HepG2 (cell line): ENCODE results near the gene TPST2. TPM values are rescaled to one million over a fixed set of nuclear protein-coding genes. Genes with fewer than 3 reads are reported as not detected.

Experiments
- ARID4A ChIP-seq: sonication (generic); formaldehyde crosslinking; IDR thresholded peaks from 2 replicates; pipeline ENCODE4 v1.5.0; 2020; ENCODE audit warnings: mild to moderate bottlenecking, missing genetic modification reagents, borderline replicate concordance
- BATF2 ChIP-seq: sonication (generic); formaldehyde crosslinking; IDR thresholded peaks from 2 replicates; pipeline ENCODE4 v1.8.0; 2022; ENCODE audit warnings: mild to moderate bottlenecking, missing genetic modification reagents, moderate library complexity
- SYNCRIP ChIP-seq: fragments of 200-400 bp; formaldehyde crosslinking; IDR thresholded peaks from 2 replicates; pipeline ENCODE4 v1.6.1; 2018; ENCODE audit warnings: mild to moderate bottlenecking, low read depth, low read length; ENCODE audit not compliant: insufficient read depth
- ZBTB2 ChIP-seq: sonication (generic); formaldehyde crosslinking; IDR thresholded peaks from 2 replicates; pipeline ENCODE4 v1.8.0; 2022; ENCODE audit warnings: low read depth, missing genetic modification reagents
- ZBTB40 ChIP-seq, 2 experiments: fragments of 450-650 bp in 1 of 2; sonication (generic) in 1 of 2; formaldehyde crosslinking in 1 of 2; IDR thresholded peaks; 2 replicates each; pipeline versions ENCODE4 v1.6.1 to v1.8.0; 2016 to 2022; ENCODE audit warnings: antibody characterized with exemption in 1 of 2, mild to moderate bottlenecking in 1 of 2, missing genetic modification reagents in 1 of 2
- ZFP62 ChIP-seq: sonication (generic); formaldehyde crosslinking; IDR thresholded peaks from 2 replicates; pipeline ENCODE4 v1.4.0; 2020; ENCODE audit warnings: missing genetic modification reagents
- ZNF512 ChIP-seq: sonication (generic); formaldehyde crosslinking; IDR thresholded peaks from 2 replicates; pipeline ENCODE4 v1.4.0; 2020; ENCODE audit warnings: mild to moderate bottlenecking, missing genetic modification reagents
- ZNF605 ChIP-seq: sonication (generic); formaldehyde crosslinking; IDR thresholded peaks from 2 replicates; pipeline ENCODE4 v1.8.0; 2022; ENCODE audit warnings: mild to moderate bottlenecking, missing genetic modification reagents
- polyA plus RNA-seq, 8 experiments: library from polyadenylated mRNA; depleted of rRNA in 3 of 8; stranded (reverse) in 7 of 8; unstranded in 1 of 8; fragments of >200 nt; fragmentation: Illumina TruSeq in 4 of 8; extraction: Trizol in 4 of 8; gene quantifications; 2 replicates each; pipeline versions ENCODE4 v1.2.1 to v1.2.3, GENCODE V29; 2011 to 2016; ENCODE audit warnings: low read depth in 4 of 8, missing spikeins in 1 of 8, mixed read lengths in 1 of 8; ENCODE audit not compliant: insufficient read depth in 1 of 8
- total RNA-seq, 5 experiments: library from RNA; depleted of rRNA; stranded (reverse); fragments of >200 nt; fragmentation: Illumina TruSeq; extraction: Trizol; gene quantifications; 2 replicates each; pipeline ENCODE4 v1.2.3, GENCODE V29; 2016; ENCODE audit warnings: low read depth in 1 of 5

TPST2 gene
- total and polyA plus RNA-seq, 2 of the 13 experiments (the other 11 are each of a cell fraction or from before 2014, with no cell fraction given): 15.2 to 23.8 TPM

GRCh38 chr22:26512149-26512793, 77.7 kb downstream of the TPST2 start, which contains the start of gene TFIP11 (continued):
- TF ChIP-seq ZBTB40 (IDR thresholded peaks at IDR 0.05) (peak; percentile 81), ZBTB40 (CRISPR knock-in tag; IDR thresholded peaks at IDR 0.05) (peak; percentile 73), ZNF512 (CRISPR knock-in tag) (no peak), ZBTB2 (CRISPR knock-in tag) (no peak), ARID4A (peak; percentile 99), SYNCRIP (no peak), BATF2 (no peak), ZNF605 (CRISPR knock-in tag) (peak; percentile 74; the same call in 1 of the 2 replicates), ZFP62 (no peak)
